ENCODE data around the gene CLMP.

CLMP gene

DNA sequence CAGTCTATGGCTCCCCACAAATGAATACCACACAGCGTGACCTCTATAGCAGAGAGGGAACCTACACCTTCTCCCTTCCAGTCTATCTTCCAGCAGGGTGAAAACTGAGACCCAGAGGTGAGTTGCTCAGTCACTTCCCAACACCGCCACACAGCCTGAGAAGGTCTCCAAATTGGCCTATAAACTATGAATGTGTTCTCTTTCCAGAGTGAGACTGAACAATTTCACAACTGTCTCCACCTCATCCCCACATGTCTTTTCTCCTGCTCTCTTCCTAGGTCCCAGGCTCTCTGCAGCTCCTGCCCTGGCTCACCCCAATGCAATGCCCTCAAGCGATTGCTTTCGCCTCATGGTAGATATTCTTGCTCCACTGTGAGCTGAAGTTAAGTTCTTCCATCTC lies 14.0 kb downstream of the CLMP start (continued):
- TF ChIP-seq ZXDB (tag by site-specific recombination; IDR thresholded peaks at IDR 0.05) (no peak), ZNF132 (tag by site-specific recombination; IDR thresholded peaks at IDR 0.05; ENCODE audit: borderline replicate concordance) (no peak), ZNF621 (tag by site-specific recombination; IDR thresholded peaks at IDR 0.05) (no peak)

DNA sequence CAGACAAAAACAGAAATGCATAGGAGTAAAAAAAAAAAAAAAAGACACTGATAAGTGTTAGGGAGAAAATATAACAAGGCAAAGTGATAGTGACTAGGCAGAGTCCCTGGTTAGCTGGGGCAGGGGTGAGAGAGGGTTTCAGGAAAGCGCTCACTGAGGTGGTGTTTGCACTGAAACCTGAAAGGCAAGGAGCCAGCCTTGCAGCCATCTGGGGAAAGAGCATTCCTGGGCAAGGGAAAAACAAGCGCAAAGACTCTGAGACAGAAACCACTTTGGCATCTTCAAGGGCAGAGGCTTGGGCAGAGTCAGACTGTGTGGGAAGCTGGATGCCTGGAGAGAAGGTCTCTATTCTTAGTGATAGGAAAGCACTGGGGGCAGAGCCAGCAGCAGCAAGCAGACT lies 14.5 kb downstream of the CLMP start:
- H3K36me3 ChIP-seq (ENCODE audit: control insufficient read depth in 2 of 2, insufficient read depth in 1 of 2, low read length in 2 of 2): no peaks in the 10 kb centered on the region
- ChIA-PET CTCF (interaction anchor here (0.9 to 1.2 kb wide), 2 partner anchors 69 to 81 kb away, joined by 3 read pairs; no protein-coding TSS in a partner anchor), POLR2A (no interaction called here)
- H3K27ac ChIP-seq (ENCODE audit: extremely low read depth, low read depth, low read length): no peak overlapping the region
- no peak overlapping the region for H3K4me3 ChIP-seq (ENCODE audit: low read depth, low read length)
- TF ChIP-seq ZNF426 (tag by site-specific recombination; IDR thresholded peaks at IDR 0.05) (no peak), ZNF416 (tag by site-specific recombination; IDR thresholded peaks at IDR 0.05) (no peak), ZNF341 (tag by site-specific recombination; IDR thresholded peaks at IDR 0.05; ENCODE audit: low read depth) (no peak), ZNF23 (tag by site-specific recombination; IDR thresholded peaks at IDR 0.05; ENCODE audit: borderline replicate concordance) (no peak), FEZF1 (tag by site-specific recombination; IDR thresholded peaks at IDR 0.05) (no peak), ZNF830 (tag by site-specific recombination; IDR thresholded peaks at IDR 0.05; ENCODE audit: low read depth) (no peak), ZNF175 (tag by site-specific recombination; IDR thresholded peaks at IDR 0.05) (no peak)
- TF ChIP-seq, protein P1, sequence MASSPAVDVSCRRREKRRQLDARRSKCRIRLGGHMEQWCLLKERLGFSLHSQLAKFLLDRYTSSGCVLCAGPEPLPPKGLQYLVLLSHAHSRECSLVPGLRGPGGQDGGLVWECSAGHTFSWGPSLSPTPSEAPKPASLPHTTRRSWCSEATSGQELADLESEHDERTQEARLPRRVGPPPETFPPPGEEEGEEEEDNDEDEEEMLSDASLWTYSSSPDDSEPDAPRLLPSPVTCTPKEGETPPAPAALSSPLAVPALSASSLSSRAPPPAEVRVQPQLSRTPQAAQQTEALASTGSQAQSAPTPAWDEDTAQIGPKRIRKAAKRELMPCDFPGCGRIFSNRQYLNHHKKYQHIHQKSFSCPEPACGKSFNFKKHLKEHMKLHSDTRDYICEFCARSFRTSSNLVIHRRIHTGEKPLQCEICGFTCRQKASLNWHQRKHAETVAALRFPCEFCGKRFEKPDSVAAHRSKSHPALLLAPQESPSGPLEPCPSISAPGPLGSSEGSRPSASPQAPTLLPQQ (tag by site-specific recombination; IDR thresholded peaks at IDR 0.05): no peak
- H3K9me3 ChIP-seq (ENCODE audit: control insufficient read depth, insufficient read depth, low read depth, low read length): no peaks in the 10 kb centered on the region
- H3K4me1 ChIP-seq (ENCODE audit: control insufficient read depth, insufficient read depth, low read length): no peaks in the 10 kb centered on the region

DNA sequence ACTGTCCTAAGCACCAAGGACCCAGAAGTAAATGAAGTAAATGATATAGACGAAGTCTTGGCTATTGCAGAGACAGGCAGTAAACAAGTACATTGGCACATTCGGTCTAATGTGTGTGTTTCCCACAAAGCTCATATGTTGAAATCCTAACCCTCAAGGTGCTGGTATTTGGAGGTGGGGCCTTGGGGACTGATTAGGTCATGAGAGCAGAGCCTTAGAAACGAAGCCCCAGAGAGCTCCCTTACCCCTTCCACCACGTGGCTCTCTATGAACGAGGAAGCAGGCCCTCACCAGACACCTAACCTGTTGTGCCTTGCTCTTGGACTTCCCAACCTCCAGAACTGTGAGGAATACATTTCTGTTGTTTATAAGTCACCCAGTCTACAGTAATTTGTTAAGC lies 14.9 kb downstream of the CLMP start:
- CTCF ChIA-PET: interaction anchor here (0.9 kb wide), 2 partner anchors 67 to 81 kb away, joined by 3 read pairs; no protein-coding TSS in a partner anchor
- no peaks in the 10 kb centered on the region for H3K4me1 ChIP-seq (ENCODE audit: control insufficient read depth, insufficient read depth, low read length)

DNA sequence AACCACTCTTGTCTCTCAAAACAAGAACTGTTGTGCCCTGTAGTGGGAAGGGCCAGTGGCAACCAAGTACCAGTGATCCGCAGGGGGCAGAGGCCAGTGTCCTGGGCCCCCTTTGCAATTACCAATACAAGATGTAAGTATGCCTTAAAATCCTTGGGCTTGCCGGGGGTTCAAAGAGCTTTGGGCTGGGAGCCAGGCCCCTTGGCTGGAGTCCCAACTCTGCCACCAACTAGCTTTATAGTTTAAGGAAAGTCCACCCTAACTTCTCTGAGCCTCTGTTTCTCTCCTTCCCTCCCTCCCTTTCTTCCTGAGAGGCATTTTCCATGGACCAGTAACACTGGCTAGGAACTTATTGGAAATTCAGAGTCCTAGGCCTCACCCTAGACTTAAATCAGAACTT lies 15.5 kb downstream of the CLMP start:
- Histone ChIP-seq H3K4me1 (ENCODE audit: control insufficient read depth, insufficient read depth, low read length) (no peaks in the 10 kb centered on the region), H3K4me3 (ENCODE audit: low read depth, low read length) (no peak overlapping the region), H3K9me3 (ENCODE audit: control insufficient read depth, insufficient read depth, low read depth, low read length) (no peaks in the 10 kb centered on the region), H3K27ac (ENCODE audit: extremely low read depth, low read depth, low read length) (no peak overlapping the region), H3K36me3 (ENCODE audit: control insufficient read depth in 2 of 2, insufficient read depth in 1 of 2, low read length in 2 of 2) (no peaks in the 10 kb centered on the region)
- TF ChIP-seq, protein P2, sequence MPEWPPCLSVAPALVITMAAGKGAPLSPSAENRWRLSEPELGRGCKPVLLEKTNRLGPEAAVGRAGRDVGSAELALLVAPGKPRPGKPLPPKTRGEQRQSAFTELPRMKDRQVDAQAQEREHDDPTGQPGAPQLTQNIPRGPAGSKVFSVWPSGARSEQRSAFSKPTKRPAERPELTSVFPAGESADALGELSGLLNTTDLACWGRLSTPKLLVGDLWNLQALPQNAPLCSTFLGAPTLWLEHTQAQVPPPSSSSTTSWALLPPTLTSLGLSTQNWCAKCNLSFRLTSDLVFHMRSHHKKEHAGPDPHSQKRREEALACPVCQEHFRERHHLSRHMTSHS (tag by site-specific recombination; IDR thresholded peaks at IDR 0.05): no peak
- TF ChIP-seq, protein P3, sequence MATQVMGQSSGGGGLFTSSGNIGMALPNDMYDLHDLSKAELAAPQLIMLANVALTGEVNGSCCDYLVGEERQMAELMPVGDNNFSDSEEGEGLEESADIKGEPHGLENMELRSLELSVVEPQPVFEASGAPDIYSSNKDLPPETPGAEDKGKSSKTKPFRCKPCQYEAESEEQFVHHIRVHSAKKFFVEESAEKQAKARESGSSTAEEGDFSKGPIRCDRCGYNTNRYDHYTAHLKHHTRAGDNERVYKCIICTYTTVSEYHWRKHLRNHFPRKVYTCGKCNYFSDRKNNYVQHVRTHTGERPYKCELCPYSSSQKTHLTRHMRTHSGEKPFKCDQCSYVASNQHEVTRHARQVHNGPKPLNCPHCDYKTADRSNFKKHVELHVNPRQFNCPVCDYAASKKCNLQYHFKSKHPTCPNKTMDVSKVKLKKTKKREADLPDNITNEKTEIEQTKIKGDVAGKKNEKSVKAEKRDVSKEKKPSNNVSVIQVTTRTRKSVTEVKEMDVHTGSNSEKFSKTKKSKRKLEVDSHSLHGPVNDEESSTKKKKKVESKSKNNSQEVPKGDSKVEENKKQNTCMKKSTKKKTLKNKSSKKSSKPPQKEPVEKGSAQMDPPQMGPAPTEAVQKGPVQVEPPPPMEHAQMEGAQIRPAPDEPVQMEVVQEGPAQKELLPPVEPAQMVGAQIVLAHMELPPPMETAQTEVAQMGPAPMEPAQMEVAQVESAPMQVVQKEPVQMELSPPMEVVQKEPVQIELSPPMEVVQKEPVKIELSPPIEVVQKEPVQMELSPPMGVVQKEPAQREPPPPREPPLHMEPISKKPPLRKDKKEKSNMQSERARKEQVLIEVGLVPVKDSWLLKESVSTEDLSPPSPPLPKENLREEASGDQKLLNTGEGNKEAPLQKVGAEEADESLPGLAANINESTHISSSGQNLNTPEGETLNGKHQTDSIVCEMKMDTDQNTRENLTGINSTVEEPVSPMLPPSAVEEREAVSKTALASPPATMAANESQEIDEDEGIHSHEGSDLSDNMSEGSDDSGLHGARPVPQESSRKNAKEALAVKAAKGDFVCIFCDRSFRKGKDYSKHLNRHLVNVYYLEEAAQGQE (tag by site-specific recombination; IDR thresholded peaks at IDR 0.05): no peak
- TF ChIP-seq ZNF521 (tag by site-specific recombination; IDR thresholded peaks at IDR 0.05) (no peak), ZNF623 (tag by site-specific recombination; IDR thresholded peaks at IDR 0.05) (no peak)
- TF ChIP-seq, protein P4, sequence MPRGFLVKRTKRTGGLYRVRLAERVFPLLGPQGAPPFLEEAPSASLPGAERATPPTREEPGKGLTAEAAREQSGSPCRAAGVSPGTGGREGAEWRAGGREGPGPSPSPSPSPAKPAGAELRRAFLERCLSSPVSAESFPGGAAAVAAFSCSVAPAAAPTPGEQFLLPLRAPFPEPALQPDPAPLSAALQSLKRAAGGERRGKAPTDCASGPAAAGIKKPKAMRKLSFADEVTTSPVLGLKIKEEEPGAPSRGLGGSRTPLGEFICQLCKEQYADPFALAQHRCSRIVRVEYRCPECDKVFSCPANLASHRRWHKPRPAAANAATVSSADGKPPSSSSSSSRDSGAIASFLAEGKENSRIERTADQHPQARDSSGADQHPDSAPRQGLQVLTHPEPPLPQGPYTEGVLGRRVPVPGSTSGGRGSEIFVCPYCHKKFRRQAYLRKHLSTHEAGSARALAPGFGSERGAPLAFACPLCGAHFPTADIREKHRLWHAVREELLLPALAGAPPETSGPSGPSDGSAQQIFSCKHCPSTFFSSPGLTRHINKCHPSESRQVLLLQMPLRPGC (tag by site-specific recombination; IDR thresholded peaks at IDR 0.05): no peak
- POLR2A ChIA-PET: no interaction called here
- CTCF ChIA-PET: interaction anchor here (0.9 kb wide), 2 partner anchors 67 to 82 kb away, joined by 3 read pairs; no protein-coding TSS in a partner anchor

More for the DNA sequence above, 14.9 kb downstream of the CLMP start:
- no peaks in the 10 kb centered on the region for H3K36me3 ChIP-seq (ENCODE audit: control insufficient read depth in 2 of 2, insufficient read depth in 1 of 2, low read length in 2 of 2)
- no peaks in the 10 kb centered on the region for H3K9me3 ChIP-seq (ENCODE audit: control insufficient read depth, insufficient read depth, low read depth, low read length)
- no peak overlapping the region for H3K4me3 ChIP-seq (ENCODE audit: low read depth, low read length)
- POLR2A ChIA-PET: no interaction called here
- TF ChIP-seq SETDB1 (IDR thresholded peaks at IDR 0.05; ENCODE audit: insufficient read length, low read length): peak; percentile 19
- TF ChIP-seq, protein P5, sequence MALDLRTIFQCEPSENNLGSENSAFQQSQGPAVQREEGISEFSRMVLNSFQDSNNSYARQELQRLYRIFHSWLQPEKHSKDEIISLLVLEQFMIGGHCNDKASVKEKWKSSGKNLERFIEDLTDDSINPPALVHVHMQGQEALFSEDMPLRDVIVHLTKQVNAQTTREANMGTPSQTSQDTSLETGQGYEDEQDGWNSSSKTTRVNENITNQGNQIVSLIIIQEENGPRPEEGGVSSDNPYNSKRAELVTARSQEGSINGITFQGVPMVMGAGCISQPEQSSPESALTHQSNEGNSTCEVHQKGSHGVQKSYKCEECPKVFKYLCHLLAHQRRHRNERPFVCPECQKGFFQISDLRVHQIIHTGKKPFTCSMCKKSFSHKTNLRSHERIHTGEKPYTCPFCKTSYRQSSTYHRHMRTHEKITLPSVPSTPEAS (tag by site-specific recombination; IDR thresholded peaks at IDR 0.05): no peak
- TF ChIP-seq, protein P6, sequence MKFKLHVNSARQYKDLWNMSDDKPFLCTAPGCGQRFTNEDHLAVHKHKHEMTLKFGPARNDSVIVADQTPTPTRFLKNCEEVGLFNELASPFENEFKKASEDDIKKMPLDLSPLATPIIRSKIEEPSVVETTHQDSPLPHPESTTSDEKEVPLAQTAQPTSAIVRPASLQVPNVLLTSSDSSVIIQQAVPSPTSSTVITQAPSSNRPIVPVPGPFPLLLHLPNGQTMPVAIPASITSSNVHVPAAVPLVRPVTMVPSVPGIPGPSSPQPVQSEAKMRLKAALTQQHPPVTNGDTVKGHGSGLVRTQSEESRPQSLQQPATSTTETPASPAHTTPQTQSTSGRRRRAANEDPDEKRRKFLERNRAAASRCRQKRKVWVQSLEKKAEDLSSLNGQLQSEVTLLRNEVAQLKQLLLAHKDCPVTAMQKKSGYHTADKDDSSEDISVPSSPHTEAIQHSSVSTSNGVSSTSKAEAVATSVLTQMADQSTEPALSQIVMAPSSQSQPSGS (tag by site-specific recombination; IDR thresholded peaks at IDR 0.05; ENCODE audit: low read depth): no peak
- H3K27ac ChIP-seq (ENCODE audit: extremely low read depth, low read depth, low read length): no peak overlapping the region
